B cell (primary cell): ENCODE results near the gene PTH1R. TPM values are rescaled to one million over a fixed set of nuclear protein-coding genes. Genes with fewer than 3 reads are reported as not detected.

Experiments
- ATAC-seq: fragments of 200-7000 bp; cut with Tn5 transposase; one replicate; pipeline ENCODE4 v1.10.0; 2021; ENCODE audit warnings: low read depth, mild to moderate bottlenecking, moderate number of reproducible peaks, moderate library complexity
- CTCF ChIA-PET: fragments of 350-600 bp; sonication (Branson Sonifier 250); formaldehyde crosslinking; loops from one replicate; lab custom pipeline; 2021; ENCODE audit warnings: antibody characterized with exemption, inconsistent platforms; lab: Charles Lee
- POLR2A ChIA-PET: fragments of 350-600 bp; sonication (Branson Sonifier 250); formaldehyde crosslinking; loops from one replicate; lab custom pipeline; 2021; ENCODE audit warnings: antibody characterized with exemption; lab: Charles Lee
- DNase-seq: peaks from one replicate; pipeline ENCODE4 v3.0.0; 2013
- H2AFZ ChIP-seq: 2 replicates; pipeline ENCODE4 v1.6.1; 2012; ENCODE audit warnings: mild to moderate bottlenecking, low read depth, low read length; ENCODE audit not compliant: insufficient read depth, poor library complexity, severe bottlenecking
- H3K27ac ChIP-seq, 2 donors: 1 replicate in 1 of 2; 2 replicates in 1 of 2; pipeline ENCODE4 v1.5.1; 2012 to 2013; ENCODE audit warnings: low read length in 2 of 2, mild to moderate bottlenecking in 2 of 2, moderate library complexity in 1 of 2
- H3K27me3 ChIP-seq, 4 experiments: fragments of 200-600 bp in 1 of 4; sonication (generic) in 1 of 4; replicated peaks in 1 of 4; 1 replicate in 2 of 4; 2 replicates in 2 of 4; pipeline versions ENCODE4 v1.6.1 to v1.7.0; 2013 to 2016; ENCODE audit warnings: low read length in 3 of 4, mild to moderate bottlenecking in 2 of 4, mixed read lengths in 1 of 4, moderate library complexity in 1 of 4; ENCODE audit not compliant: insufficient read depth in 4 of 4, control insufficient read depth in 3 of 4; ENCODE audit errors: control extremely low read depth in 1 of 4
- H3K36me3 ChIP-seq, 2 experiments: replicated peaks in 1 of 2; 1 replicate in 1 of 2; 2 replicates in 1 of 2; pipeline versions ENCODE4 v1.6.1 to v1.7.1; 2013; ENCODE audit warnings: low read length in 1 of 2; ENCODE audit not compliant: insufficient read depth in 2 of 2, control insufficient read depth in 1 of 2; ENCODE audit errors: control extremely low read depth in 1 of 2, extremely low read depth in 1 of 2
- H3K4me1 ChIP-seq, 2 donors: fragments of 200-600 bp in 1 of 2; sonication (generic) in 1 of 2; 1 replicate in 1 of 2; 2 replicates in 1 of 2; pipeline versions ENCODE4 v1.5.1 to v1.6.1; 2013 to 2017; ENCODE audit warnings: low read length in 2 of 2; ENCODE audit not compliant: control insufficient read depth in 2 of 2, insufficient read depth in 2 of 2
- H3K4me2 ChIP-seq: replicated peaks from 2 replicates; pipeline ENCODE3; 2012; ENCODE audit warnings: mild to moderate bottlenecking, low read depth, low read length; ENCODE audit not compliant: poor library complexity, severe bottlenecking
- H3K4me3 ChIP-seq, 5 experiments: fragments of 200-600 bp in 1 of 5; sonication (generic) in 1 of 5; 1 replicate in 3 of 5; 2 replicates in 2 of 5; pipeline versions ENCODE4 v1.5.1 to v1.7.0; 2011 to 2016; ENCODE audit warnings: low read length in 4 of 5, mild to moderate bottlenecking in 4 of 5, low read depth in 2 of 5, control low read depth in 1 of 5, moderate library complexity in 1 of 5; ENCODE audit not compliant: insufficient read depth in 1 of 5; ENCODE audit errors: control extremely low read depth in 1 of 5, extremely low read depth in 1 of 5
- H3K79me2 ChIP-seq: fragments of 200-600 bp; sonication (generic); one replicate; pipeline ENCODE4 v1.6.0; 2016; ENCODE audit warnings: low read length; ENCODE audit not compliant: control insufficient read depth, insufficient read depth
- H3K9ac ChIP-seq: fragments of 200-600 bp; sonication (generic); 2 replicates; pipeline ENCODE4 v1.6.1; 2017; ENCODE audit warnings: mild to moderate bottlenecking, low read length, moderate library complexity
- H3K9me3 ChIP-seq, 3 donors: one replicate each; pipeline versions ENCODE4 v1.6.1 to v1.7.1; 2013; ENCODE audit warnings: low read length in 2 of 3; ENCODE audit not compliant: control insufficient read depth in 2 of 3, insufficient read depth in 1 of 3; ENCODE audit errors: control extremely low read depth in 1 of 3
- H4K20me1 ChIP-seq: 2 replicates; pipeline ENCODE4 v1.6.0; 2012; ENCODE audit warnings: mild to moderate bottlenecking, low read length; ENCODE audit not compliant: insufficient read depth, control insufficient read depth, poor library complexity, severe bottlenecking
- H3K27ac Mint-ChIP-seq: one replicate; pipeline ENCODE4 v1.8.0; 2021; ENCODE audit warnings: mixed read lengths
- H3K27me3 Mint-ChIP-seq: one replicate; pipeline ENCODE4 v1.8.0; 2021; ENCODE audit warnings: mixed read lengths
- H3K4me1 Mint-ChIP-seq: one replicate; pipeline ENCODE4 v1.8.0; 2021; ENCODE audit warnings: mixed read lengths
- H3K4me3 Mint-ChIP-seq: one replicate; pipeline ENCODE4 v1.8.0; 2021; ENCODE audit warnings: mixed read lengths
- H3K9me3 Mint-ChIP-seq: one replicate; pipeline ENCODE4 v1.8.0; 2022; ENCODE audit warnings: mixed read lengths; ENCODE audit not compliant: insufficient read depth
- CTCF ChIP-seq: fragments of 200-600 bp; IDR thresholded peaks from one replicate; pipeline ENCODE4 v1.8.0; 2022; ENCODE audit warnings: antibody characterized with exemption, mild to moderate bottlenecking
- EZH2 ChIP-seq: IDR thresholded peaks from 2 replicates; pipeline ENCODE4 v1.6.1; 2012; ENCODE audit warnings: borderline replicate concordance, low read depth, mild to moderate bottlenecking, moderate library complexity, low read length; ENCODE audit not compliant: insufficient read depth, poor library complexity, severe bottlenecking
- WGBS: methylation state at CpG from one replicate; pipeline ENCODE4 v1.1.5; 2013; ENCODE audit warnings: missing lambda C conversion rate; ENCODE audit not compliant: insufficient coverage; 5-methylcytosine and 5-hydroxymethylcytosine counted together
- intact Hi-C: fragments of 100-400 bp; cut with micrococcal nuclease; formaldehyde crosslinking; loops from one replicate; pipeline ENCODE4 v1.10.0; 2022
- polyA plus RNA-seq: library from polyadenylated mRNA; depleted of rRNA; stranded (reverse); fragments of >200 nt; gene quantifications from 2 replicates; pipeline ENCODE4 v1.2.3, GENCODE V29; 2012
- total RNA-seq, 2 donors: library from RNA; stranded (reverse); fragments of 120-200 nt in 1 of 2; gene quantifications; 1 replicate in 1 of 2; 2 replicates in 1 of 2; pipeline versions ENCODE4 v1.2.3 to v1.2.4, GENCODE V29; 2013 to 2022

Gene PTH1R
- total and polyA plus RNA-seq, 2 donors (not counting 1 experiment from before 2014, with no cell fraction given) = not detected

GRCh38 chr3:46860810-46861604, 16.5 kb upstream of the PTH1R start:
- TF ChIP-seq CTCF = no peak
- TF ChIP-seq EZH2 = no peak
- H3K9ac ChIP-seq = no peak overlapping the region
- H3K9me3 ChIP-seq = no peaks in the 10 kb centered on the region
- no peak overlapping the region for H3K4me3 ChIP-seq
- H3K36me3 ChIP-seq = no peaks in the 10 kb centered on the region
- Mint-ChIP-seq H3K27ac (no peak overlapping the region), H3K9me3 (no peaks in the 10 kb centered on the region), H3K4me3 (no peak overlapping the region), H3K27me3 (peaks cover 15% of the 10 kb centered on the region), H3K4me1 (no peaks in the 10 kb centered on the region)
- no peak overlapping the region for H3K4me2 ChIP-seq
- POLR2A ChIA-PET = no interaction called here
- DNase-seq (no peak), ATAC-seq (no peak)
- intact Hi-C loops = no loop called here
- H3K79me2 ChIP-seq = no peaks in the 10 kb centered on the region
- H3K27me3 ChIP-seq = no peaks in the 10 kb centered on the region
- WGBS = 87% methylated on average over 8 of the region's 10 CpGs
- no peak overlapping the region for H3K27ac ChIP-seq
- H2AFZ ChIP-seq = no peak overlapping the region
- no peaks in the 10 kb centered on the region for H4K20me1 ChIP-seq
- CTCF ChIA-PET = interaction anchor here (2.2 kb wide), 1 partner anchor 49 kb away, joined by 7 read pairs; no protein-coding TSS in a partner anchor
- H3K4me1 ChIP-seq = no peaks in the 10 kb centered on the region
